Upper lobe of left lung (tissue), 6 donors: ENCODE data around the gene NDUFA13. TPM values are rescaled to one million over a fixed set of nuclear protein-coding genes. Genes with fewer than 3 reads are reported as not detected.

ENCODE experiments used
- ATAC-seq, 2 donors: fragments of 200-7000 bp; cut with Tn5 transposase; one replicate each; pipeline ENCODE4 v1.9.1; 2022; ENCODE audit warnings: mild to moderate bottlenecking in 2 of 2, moderate library complexity in 2 of 2; ENCODE audit not compliant: low FRiP score in 2 of 2
- DNase-seq, 2 donors: peaks; one replicate each; pipeline ENCODE4 v3.0.0-alpha.2; 2019 to 2020
- H3K27ac ChIP-seq, 4 donors: fragments of 200-600 bp; sonication (generic); one replicate each; pipeline ENCODE4 v1.5.1; 2016 to 2019
- H3K27me3 ChIP-seq, 4 donors: fragments of 200-600 bp; sonication (generic); one replicate each; pipeline ENCODE4 v1.5.1; 2017 to 2019
- H3K36me3 ChIP-seq, 4 donors: fragments of 200-600 bp; sonication (generic); one replicate each; pipeline ENCODE4 v1.5.1; 2016 to 2019
- H3K4me1 ChIP-seq, 4 donors: fragments of 200-600 bp; sonication (generic); one replicate each; pipeline ENCODE4 v1.5.1; 2018 to 2019
- H3K4me3 ChIP-seq, 4 donors: fragments of 200-600 bp; sonication (generic); one replicate each; pipeline ENCODE4 v1.5.1; 2017 to 2019; ENCODE audit warnings: mild to moderate bottlenecking in 2 of 4, moderate library complexity in 1 of 4
- H3K9me3 ChIP-seq, 4 donors: fragments of 200-600 bp; sonication (generic); one replicate each; pipeline ENCODE4 v1.5.1; 2018 to 2019
- CTCF ChIP-seq, 6 experiments: fragments of 450-650 bp in 4 of 6; fragments of 200-600 bp in 2 of 6; sonication (generic) in 2 of 6; IDR thresholded peaks; one replicate each; pipeline ENCODE4 v1.5.1; 2016 to 2019; ENCODE audit warnings: antibody characterized with exemption in 6 of 6
- EP300 ChIP-seq, 4 donors: sonication (generic); formaldehyde crosslinking; IDR thresholded peaks; one replicate each; pipeline ENCODE4 v1.5.1; 2017; ENCODE audit warnings: antibody characterized with exemption in 4 of 4, control low read depth in 2 of 4
- POLR2A ChIP-seq, 4 donors: fragments of 450-650 bp; IDR thresholded peaks; one replicate each; pipeline ENCODE4 v1.5.1; 2016 to 2017; ENCODE audit warnings: antibody characterized with exemption in 4 of 4, mild to moderate bottlenecking in 2 of 4
- POLR2AphosphoS5 ChIP-seq, 2 donors: sonication (generic); formaldehyde crosslinking; IDR thresholded peaks; one replicate each; pipeline ENCODE4 v1.5.1; 2017; ENCODE audit warnings: antibody characterized with exemption in 2 of 2
- WGBS, 2 donors: methylation state at CpG; one replicate each; pipeline ENCODE4 v1.1.5; 2017 to 2018; 5-methylcytosine and 5-hydroxymethylcytosine counted together
- total RNA-seq, 6 donors: library from RNA; depleted of rRNA in 4 of 6; stranded (reverse); fragments of >200 nt in 4 of 6; gene quantifications; one replicate each; pipeline versions ENCODE4 v1.1.0 to v1.2.1, GENCODE V29; 2016 to 2021
- donor health status: DM: no; HTN: no; CAD: no; lungs with moderate emphysema.
- donor health status: DM: no; HTN: yes; CAD: no; lungs with severe emphysema.

NDUFA13 gene
- total RNA-seq, 6 donors from 2014 or later, result 24.3 to 305 (median 112) TPM

GRCh38 chr19:19523177-19523576 is 7.2 kb downstream of the NDUFA13 start:
- Histone ChIP-seq H3K9me3 (no peaks in the 10 kb centered on the region), H3K36me3 (peaks cover 3 to 47% (median 37%) of the 10 kb centered on the region in 4 donors), H3K4me1 (peaks cover 0 to 11% (median 0%) of the 10 kb centered on the region in 4 donors), H3K4me3 (no peak overlapping the region), H3K27me3 (no peaks in the 10 kb centered on the region), H3K27ac (no peak overlapping the region)
- ATAC-seq, result no peak
- 86 to 91% methylated on average over 3 of the region's 3 CpGs for WGBS, 2 donors
- no peak for DNase-seq
- no peak for TF ChIP-seq POLR2A (IDR thresholded peaks at IDR 0.05)
- TF ChIP-seq EP300 (IDR thresholded peaks at IDR 0.05), result no peak
- no peak for TF ChIP-seq CTCF (IDR thresholded peaks at IDR 0.05)
- TF ChIP-seq POLR2AphosphoS5 (IDR thresholded peaks at IDR 0.05), result no peak

- Histone ChIP-seq H3K27ac (no peak overlapping the region), H3K36me3 (peaks cover 3 to 55% (median 45%) of the 10 kb centered on the region in 4 donors), H3K27me3 (no peaks in the 10 kb centered on the region), H3K9me3 (no peaks in the 10 kb centered on the region), H3K4me1 (peaks cover 0 to 13% (median 0%) of the 10 kb centered on the region in 4 donors), H3K4me3 (no peak overlapping the region)
- ATAC-seq, result no peak
- no peak for DNase-seq
- 83 to 87% methylated on average over 6 to 7 of the region's 7 CpGs for WGBS, 2 donors
- TF ChIP-seq POLR2AphosphoS5 (IDR thresholded peaks at IDR 0.05) (no peak), POLR2A (IDR thresholded peaks at IDR 0.05) (no peak), CTCF (IDR thresholded peaks at IDR 0.05) (no peak), EP300 (IDR thresholded peaks at IDR 0.05) (no peak)
Measured at GRCh38 chr19:19524053-19524452, 8.0 kb downstream of the NDUFA13 start.

GRCh38 chr19:19525611-19526380 is 9.8 kb downstream of the NDUFA13 start:
- H3K27me3 ChIP-seq, result no peaks in the 10 kb centered on the region
- TF ChIP-seq POLR2AphosphoS5 (IDR thresholded peaks at IDR 0.05) (no peak), EP300 (IDR thresholded peaks at IDR 0.05) (no peak), CTCF (IDR thresholded peaks at IDR 0.05) (no peak), POLR2A (IDR thresholded peaks at IDR 0.05) (no peak)
- peak in 1 of 2 donors; percentile 61 for DNase-seq
- H3K9me3 ChIP-seq, result no peaks in the 10 kb centered on the region
- H3K4me3 ChIP-seq, result no peak overlapping the region
- H3K27ac ChIP-seq, result no peak overlapping the region
- peaks cover 3 to 40% (median 38%) of the 10 kb centered on the region in 4 donors for H3K36me3 ChIP-seq
- 87 to 93% methylated on average over 3 to 23 of the region's 23 CpGs for WGBS, 2 donors
- peaks cover 0 to 8% (median 0%) of the 10 kb centered on the region in 4 donors for H3K4me1 ChIP-seq
- ATAC-seq, result no peak

- Histone ChIP-seq H3K4me1 (peaks cover 0 to 8% (median 0%) of the 10 kb centered on the region in 4 donors), H3K9me3 (no peaks in the 10 kb centered on the region), H3K4me3 (no peak overlapping the region), H3K36me3 (peaks cover 3 to 40% (median 38%) of the 10 kb centered on the region in 4 donors), H3K27ac (no peak overlapping the region), H3K27me3 (no peaks in the 10 kb centered on the region)
- ATAC-seq (no peak), DNase-seq (peak in 1 of 2 donors; percentile 69)
- TF ChIP-seq CTCF (IDR thresholded peaks at IDR 0.05), result no peak
- TF ChIP-seq POLR2A (IDR thresholded peaks at IDR 0.05), result no peak
- TF ChIP-seq EP300 (IDR thresholded peaks at IDR 0.05), result no peak
- no peak for TF ChIP-seq POLR2AphosphoS5 (IDR thresholded peaks at IDR 0.05)
- 80 to 86% methylated on average over 14 to 28 of the region's 28 CpGs for WGBS, 2 donors
Measured at GRCh38 chr19:19526581-19527370, 10.8 kb downstream of the NDUFA13 start.
